C4-2B (cell line): ENCODE measurements around the gene COX8A.

ENCODE experiments used
- CTCF ChIP-seq: fragments of 450-650 bp; conservative IDR thresholded peaks from 2 replicates; pipeline ENCODE4 v1.5.1; 2017; ENCODE audit warnings: mild to moderate bottlenecking
- ZFX ChIP-seq: fragments of 450-650 bp; IDR thresholded peaks from 2 replicates; pipeline ENCODE4 v1.6.1; 2017

- TF ChIP-seq CTCF (no peak), ZFX (no peak)
Observed at GRCh38 chr11:64000740-64001483, 26.5 kb downstream of the COX8A start.
